Testis (tissue), 2 donors: ENCODE data around the gene PDZD4.

ENCODE experiments used
- CTCF ChIP-seq, 3 experiments: fragments of 450-650 bp in 2 of 3; fragments of 200-600 bp in 1 of 3; sonication (generic) in 1 of 3; IDR thresholded peaks; one replicate each; pipeline ENCODE4 v1.5.1; 2016 to 2019; ENCODE audit warnings: antibody characterized with exemption in 3 of 3, mild to moderate bottlenecking in 2 of 3, moderate library complexity in 1 of 3
- POLR2A ChIP-seq: fragments of 450-650 bp; IDR thresholded peaks from one replicate; pipeline ENCODE4 v1.6.1; 2017; ENCODE audit warnings: antibody characterized with exemption, mild to moderate bottlenecking, moderate library complexity

- TF ChIP-seq CTCF (IDR thresholded peaks at IDR 0.05) (no peak), POLR2A (no peak)
These were observed 43.7 kb upstream of the PDZD4 start for GRCh38 chrX:153874085-153874365.
